ENCODE results near the gene DSE. TPM values are rescaled to one million over a fixed set of nuclear protein-coding genes. Genes with fewer than 3 reads are reported as not detected.
A peak's percentile ranks its signal among the peaks of the same experiment; 100 is the strongest.

The DSE gene
- total RNA-seq, 1 experiment from 2014 or later: 86.5 TPM

- H3K27me3 Mint-ChIP-seq (ENCODE audit: insufficient read depth, unreplicated experiment): no peaks in the 10 kb centered on the region
- H3K36me3 Mint-ChIP-seq (ENCODE audit: insufficient read depth, unreplicated experiment): peaks cover 11% of the 10 kb centered on the region
- ChIA-PET CTCF (no interaction called here), POLR2A (interaction anchor here (0.7 to 4.6 kb wide), 6 partner anchors 11 to 316 kb away, joined by 3 to 30 read pairs (median 4); partner anchors contain the start of gene DSE)
- TF ChIP-seq CTCF (IDR thresholded peaks at IDR 0.05; ENCODE audit: unreplicated experiment): no peak
- H3K4me3 Mint-ChIP-seq (ENCODE audit: unreplicated experiment): no peak overlapping the region
- no TSS peak for BruUV-seq (replicated peaks)
- DNase-seq (ENCODE audit: unreplicated experiment): no peak
- H3K9me3 Mint-ChIP-seq (ENCODE audit: unreplicated experiment): no peaks in the 10 kb centered on the region
- peak overlapping the region; percentile 12 for H3K27ac Mint-ChIP-seq (ENCODE audit: low read depth, unreplicated experiment)
- intact Hi-C loops (cut with micrococcal nuclease): loop anchor here (1.0 kb wide), 1 partner anchor 27 kb away; no protein-coding TSS in a partner anchor
- H3K4me1 Mint-ChIP-seq (ENCODE audit: insufficient read depth, unreplicated experiment): peaks cover 31% of the 10 kb centered on the region
Measured at GRCh38 chr6:116397914-116398313, 27.2 kb downstream of the DSE start.

- POLR2A ChIA-PET: interaction anchor here (0.7 to 4.6 kb wide), 9 partner anchors 9 to 584 kb away, joined by 3 to 30 read pairs (median 5); partner anchors contain the start of gene DSE
- DNase-seq (ENCODE audit: unreplicated experiment): peak; percentile 22
- TF ChIP-seq CTCF (IDR thresholded peaks at IDR 0.05; ENCODE audit: unreplicated experiment): no peak
- intact Hi-C loops (cut with micrococcal nuclease): loop anchor here (1.0 kb wide), 1 partner anchor 27 kb away; no protein-coding TSS in a partner anchor
- H3K4me3 Mint-ChIP-seq (ENCODE audit: unreplicated experiment): no peak overlapping the region
- H3K27ac Mint-ChIP-seq (ENCODE audit: low read depth, unreplicated experiment): peak overlapping the region; percentile 12
- no peaks in the 10 kb centered on the region for H3K9me3 Mint-ChIP-seq (ENCODE audit: unreplicated experiment)
- H3K4me1 Mint-ChIP-seq (ENCODE audit: insufficient read depth, unreplicated experiment): peaks cover 29% of the 10 kb centered on the region
- BruUV-seq (replicated peaks): TSS peak; percentile 77
- peaks cover 11% of the 10 kb centered on the region for H3K36me3 Mint-ChIP-seq (ENCODE audit: insufficient read depth, unreplicated experiment)
- CTCF ChIA-PET: interaction anchor here (0.9 to 1.0 kb wide), 2 partner anchors 10 to 111 kb away, joined by 4 read pairs; no protein-coding TSS in a partner anchor
- no peaks in the 10 kb centered on the region for H3K27me3 Mint-ChIP-seq (ENCODE audit: insufficient read depth, unreplicated experiment)
Measured at GRCh38 chr6:116398316-116399010, 27.7 kb downstream of the DSE start.

- H3K27ac Mint-ChIP-seq (ENCODE audit: low read depth, unreplicated experiment): no peak overlapping the region
Measured at GRCh38 chr6:116399287-116399686, 28.5 kb downstream of the DSE start.

More at GRCh38 chr6:116399287-116399686, 28.5 kb downstream of the DSE start:
- Mint-ChIP-seq H3K4me1 (ENCODE audit: insufficient read depth, unreplicated experiment) (peaks cover 24% of the 10 kb centered on the region), H3K27me3 (ENCODE audit: insufficient read depth, unreplicated experiment) (no peaks in the 10 kb centered on the region), H3K4me3 (ENCODE audit: unreplicated experiment) (peak overlapping the region; percentile 16), H3K36me3 (ENCODE audit: insufficient read depth, unreplicated experiment) (peaks cover 17% of the 10 kb centered on the region), H3K9me3 (ENCODE audit: unreplicated experiment) (no peaks in the 10 kb centered on the region)
- DNase-seq (ENCODE audit: unreplicated experiment): no peak
- TF ChIP-seq CTCF (IDR thresholded peaks at IDR 0.05; ENCODE audit: unreplicated experiment): no peak
- ChIA-PET CTCF (interaction anchor here (1.0 kb wide), 1 partner anchor 10 kb away, joined by 4 read pairs; no protein-coding TSS in a partner anchor), POLR2A (interaction anchor here (0.7 to 4.6 kb wide), 7 partner anchors 10 to 583 kb away, joined by 3 to 30 read pairs (median 5); partner anchors contain the start of gene DSE)
- no TSS peak for BruUV-seq (replicated peaks)
- intact Hi-C loops (cut with micrococcal nuclease): no loop called here

Measured in MCF 10A (cell line).